GM12873 (cell line): Measurements from ENCODE around the gene KLRC3.

Experiments
- CTCF ChIP-seq: IDR thresholded peaks from 2 replicates; pipeline ENCODE4 v1.5.1; 2012; ENCODE audit warnings: low read depth, mild to moderate bottlenecking, moderate library complexity, low read length, control low read depth; ENCODE audit not compliant: insufficient read depth; ENCODE audit errors: missing control alignments

The KLRC3 gene

GRCh38 chr12:10363914-10364814 lies 56.2 kb downstream of the KLRC3 start:
- TF ChIP-seq CTCF: no peak

- no peak for TF ChIP-seq CTCF
Measured at GRCh38 chr12:10363658-10363913, 56.8 kb downstream of the KLRC3 start.

- no peak for TF ChIP-seq CTCF
Measured at GRCh38 chr12:10362828-10363657, 57.4 kb downstream of the KLRC3 start.

GRCh38 chr12:10362325-10362724 lies 58.1 kb downstream of the KLRC3 start:
- no peak for TF ChIP-seq CTCF
